Uterus (tissue), 4 donors: ENCODE results near the gene SLC18A2. TPM values are rescaled to one million over a fixed set of nuclear protein-coding genes. Genes with fewer than 3 reads are reported as not detected.
A peak's percentile ranks its signal among the peaks of the same experiment; 100 is the strongest.

Experiments
- DNase-seq, 2 donors: peaks; one replicate each; pipeline ENCODE4 v3.0.0-alpha.2; 2019 to 2020
- H3K27ac ChIP-seq, 2 donors: fragments of 200-600 bp; sonication (generic); 1 replicate in 1 of 2; 2 replicates in 1 of 2; pipeline ENCODE4 v1.5.1; 2016 to 2018
- H3K27me3 ChIP-seq, 2 donors: fragments of 200-600 bp; sonication (generic); one replicate each; pipeline ENCODE4 v1.5.1; 2018 to 2019; ENCODE audit warnings: control low read depth in 1 of 2
- H3K36me3 ChIP-seq, 2 donors: fragments of 200-600 bp; sonication (generic); one replicate each; pipeline ENCODE4 v1.5.1; 2019; ENCODE audit warnings: control low read depth in 1 of 2
- H3K4me1 ChIP-seq, 2 donors: fragments of 200-600 bp; sonication (generic); one replicate each; pipeline ENCODE4 v1.5.1; 2018 to 2019; ENCODE audit warnings: control low read depth in 1 of 2
- H3K4me3 ChIP-seq, 2 donors: fragments of 200-600 bp; sonication (generic); 1 replicate in 1 of 2; 2 replicates in 1 of 2; pipeline ENCODE4 v1.5.1; 2018 to 2019; ENCODE audit warnings: mild to moderate bottlenecking in 1 of 2
- H3K9me3 ChIP-seq, 2 donors: fragments of 200-600 bp; sonication (generic); one replicate each; pipeline ENCODE4 v1.5.1; 2019; ENCODE audit warnings: control low read depth in 1 of 2
- CTCF ChIP-seq, 4 experiments: fragments of 200-600 bp in 2 of 4; fragments of 450-650 bp in 2 of 4; sonication (generic) in 2 of 4; IDR thresholded peaks; one replicate each; pipeline ENCODE4 v1.5.1; 2016 to 2019; ENCODE audit warnings: antibody characterized with exemption in 4 of 4, mild to moderate bottlenecking in 2 of 4, moderate library complexity in 1 of 4
- POLR2A ChIP-seq, 2 donors: fragments of 450-650 bp; IDR thresholded peaks; one replicate each; pipeline ENCODE4 v1.6.1; 2016; ENCODE audit warnings: antibody characterized with exemption in 2 of 2, mild to moderate bottlenecking in 1 of 2, moderate library complexity in 1 of 2
- intact Hi-C: fragments of 100-400 bp; cut with DNase I; formaldehyde crosslinking; loops from one replicate; pipeline ENCODE4 v1.15.1; 2023; ENCODE audit warnings: low total_unique reads
- total RNA-seq, 4 donors: library from RNA; depleted of rRNA in 3 of 4; stranded (reverse); fragments of >200 nt in 3 of 4; gene quantifications; one replicate each; pipeline versions ENCODE4 v1.1.0 to v1.2.4, GENCODE V29; 2014 to 2023
- donor health status: DM: yes; HTN: yes; CAD: no.

SLC18A2 gene
- total RNA-seq, 4 donors from 2014 or later = 0.26 to 2.6 (median 0.70) TPM

GRCh38 chr10:117318909-117319308 is 78.0 kb downstream of the SLC18A2 start:
- no peak overlapping the region for H3K4me3 ChIP-seq
- no peak overlapping the region for H3K27ac ChIP-seq
- no peak for DNase-seq
- no peaks in the 10 kb centered on the region for H3K27me3 ChIP-seq
- no peaks in the 10 kb centered on the region for H3K4me1 ChIP-seq
- no peaks in the 10 kb centered on the region for H3K36me3 ChIP-seq
- intact Hi-C loops = no loop called here
- TF ChIP-seq POLR2A (IDR thresholded peaks at IDR 0.05) (no peak), CTCF (IDR thresholded peaks at IDR 0.05) (peak in 1 of 4 experiments; percentile 10)
- H3K9me3 ChIP-seq = no peaks in the 10 kb centered on the region

GRCh38 chr10:117320050-117320665 is 79.2 kb downstream of the SLC18A2 start:
- intact Hi-C loops = no loop called here
- Histone ChIP-seq H3K27me3 (no peaks in the 10 kb centered on the region), H3K4me1 (no peaks in the 10 kb centered on the region), H3K36me3 (no peaks in the 10 kb centered on the region), H3K9me3 (no peaks in the 10 kb centered on the region), H3K4me3 (no peak overlapping the region), H3K27ac (no peak overlapping the region)
- TF ChIP-seq POLR2A (IDR thresholded peaks at IDR 0.05) = no peak
- peak; percentile 25 to 51 (median 34) for TF ChIP-seq CTCF (IDR thresholded peaks at IDR 0.05)
- no peak for DNase-seq

GRCh38 chr10:117322260-117322659 is 81.3 kb downstream of the SLC18A2 start:
- DNase-seq = no peak
- TF ChIP-seq POLR2A (IDR thresholded peaks at IDR 0.05) (no peak), CTCF (IDR thresholded peaks at IDR 0.05) (no peak)
- Histone ChIP-seq H3K27me3 (no peaks in the 10 kb centered on the region), H3K4me3 (no peak overlapping the region), H3K4me1 (no peaks in the 10 kb centered on the region), H3K27ac (no peak overlapping the region), H3K9me3 (no peaks in the 10 kb centered on the region), H3K36me3 (no peaks in the 10 kb centered on the region)
- intact Hi-C loops = no loop called here

- H3K27ac ChIP-seq = no peak overlapping the region
- intact Hi-C loops = no loop called here
Measured at GRCh38 chr10:117324367-117324766, 83.5 kb downstream of the SLC18A2 start.

GRCh38 chr10:117327262-117327661 is 86.3 kb downstream of the SLC18A2 start:
- intact Hi-C loops = no loop called here
- Histone ChIP-seq H3K9me3 (no peaks in the 10 kb centered on the region), H3K27ac (no peak overlapping the region), H3K4me3 (no peak overlapping the region), H3K4me1 (no peaks in the 10 kb centered on the region), H3K27me3 (no peaks in the 10 kb centered on the region), H3K36me3 (no peaks in the 10 kb centered on the region)
- no peak for DNase-seq
- no peak for TF ChIP-seq POLR2A (IDR thresholded peaks at IDR 0.05)
- TF ChIP-seq CTCF (IDR thresholded peaks at IDR 0.05) = no peak

More at GRCh38 chr10:117324367-117324766, 83.5 kb downstream of the SLC18A2 start:
- Histone ChIP-seq H3K9me3 (no peaks in the 10 kb centered on the region), H3K4me3 (no peak overlapping the region), H3K4me1 (no peaks in the 10 kb centered on the region), H3K36me3 (no peaks in the 10 kb centered on the region), H3K27me3 (no peaks in the 10 kb centered on the region)
- no peak for TF ChIP-seq POLR2A (IDR thresholded peaks at IDR 0.05)
- TF ChIP-seq CTCF (IDR thresholded peaks at IDR 0.05) = no peak
- no peak for DNase-seq

Other genes starting within 250 kb of the SLC18A2 start
- gene SHTN1, start 235.9 kb upstream of the SLC18A2 start, total RNA-seq = 10 to 100 TPM in 1 of 4 donors, 1 to 10 TPM in 3; 4.9 to 19.6 (median 7.3) TPM
- not detected for gene VAX1, start 102.8 kb upstream of the SLC18A2 start, total RNA-seq
- not detected for gene KCNK18, start 43.6 kb upstream of the SLC18A2 start, total RNA-seq
- 10 to 100 TPM; 13.8 to 44.1 (median 35.6) TPM for gene PDZD8, start 134.3 kb downstream of the SLC18A2 start, total RNA-seq